AG04449 (cell line): ENCODE data around the gene PEF1.
A peak's percentile ranks its signal among the peaks of the same experiment; 100 is the strongest.
"Not testable (repeated sequence)": the region's sequence is repeated elsewhere in the genome, so short reads cannot be mapped to it uniquely, and the experiment has no call there.

Experiments used
- CTCF ChIA-PET: fragments of 350-600 bp; formaldehyde crosslinking; extraction: SDS; loops from one replicate; lab custom pipeline; 2021; ENCODE audit warnings: antibody characterized with exemption; lab: Yijun Ruan, JAX
- POLR2A ChIA-PET: fragments of 400-600, 350-600 bp; formaldehyde crosslinking; extraction: SDS; loops from one replicate; lab custom pipeline; 2020; ENCODE audit warnings: antibody characterized with exemption, inconsistent platforms; lab: Yijun Ruan, JAX
- DNase-seq: peaks from one replicate; pipeline ENCODE4 v3.0.0-alpha.2; 2010; ENCODE audit warnings: low read depth, low spot score
- H3K4me3 ChIP-seq: 2 replicates; pipeline ENCODE4 v1.5.1; 2011; ENCODE audit warnings: low read depth, mild to moderate bottlenecking, control low read depth, low read length
- TF ChIP-seq, protein P1 (sequence below): IDR thresholded peaks from one replicate; pipeline ENCODE4 v1.5.1; 2011; ENCODE audit warnings: mild to moderate bottlenecking, moderate library complexity, low read length, control low read depth, inconsistent platforms; ENCODE audit not compliant: insufficient read depth; ENCODE audit errors: missing control alignments

PEF1 gene

DNA sequence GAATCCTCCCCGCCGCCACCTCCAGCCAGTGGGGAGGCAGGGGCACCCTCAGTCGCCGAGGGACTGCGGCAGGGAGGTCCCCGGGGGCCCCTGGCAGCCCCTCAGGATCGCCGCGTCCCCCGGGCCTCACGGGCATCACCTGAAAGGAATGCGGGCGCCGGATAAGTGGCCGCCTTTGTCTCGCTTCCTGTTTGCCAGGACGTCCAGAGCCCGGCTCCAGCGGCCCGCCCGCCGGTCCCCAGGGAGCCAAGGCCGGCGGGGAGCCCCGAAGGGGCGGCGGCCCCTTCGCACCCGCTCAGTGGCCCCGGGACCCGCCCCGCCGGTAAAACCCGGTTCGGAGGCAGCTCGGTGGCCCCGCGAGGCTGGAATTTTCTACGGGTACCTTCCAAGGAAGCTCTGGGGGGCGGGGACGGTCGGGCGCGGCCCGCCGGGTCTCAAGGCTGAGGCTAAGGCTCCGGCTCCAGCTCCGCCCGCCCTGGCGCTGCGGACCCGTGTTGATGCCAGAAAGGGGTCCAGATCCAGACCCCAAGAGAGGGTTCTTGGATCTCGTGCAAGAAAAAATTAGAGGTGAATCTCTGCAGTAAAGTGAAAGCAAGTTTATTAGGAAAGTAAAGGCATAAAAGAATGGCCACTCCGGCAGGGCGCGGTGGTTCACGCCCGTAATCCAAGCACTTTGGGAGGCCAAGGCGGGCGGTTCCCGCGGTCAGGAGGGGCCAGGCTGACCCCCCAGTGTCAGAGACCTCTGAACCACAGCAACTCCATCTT is 55.7 kb downstream of the PEF1 start:
- CTCF ChIA-PET = interaction anchor here (1.2 to 15.8 kb wide), 5 partner anchors 8 to 40 kb away, joined by 3 to 327 read pairs (median 24); no protein-coding TSS in a partner anchor

DNA sequence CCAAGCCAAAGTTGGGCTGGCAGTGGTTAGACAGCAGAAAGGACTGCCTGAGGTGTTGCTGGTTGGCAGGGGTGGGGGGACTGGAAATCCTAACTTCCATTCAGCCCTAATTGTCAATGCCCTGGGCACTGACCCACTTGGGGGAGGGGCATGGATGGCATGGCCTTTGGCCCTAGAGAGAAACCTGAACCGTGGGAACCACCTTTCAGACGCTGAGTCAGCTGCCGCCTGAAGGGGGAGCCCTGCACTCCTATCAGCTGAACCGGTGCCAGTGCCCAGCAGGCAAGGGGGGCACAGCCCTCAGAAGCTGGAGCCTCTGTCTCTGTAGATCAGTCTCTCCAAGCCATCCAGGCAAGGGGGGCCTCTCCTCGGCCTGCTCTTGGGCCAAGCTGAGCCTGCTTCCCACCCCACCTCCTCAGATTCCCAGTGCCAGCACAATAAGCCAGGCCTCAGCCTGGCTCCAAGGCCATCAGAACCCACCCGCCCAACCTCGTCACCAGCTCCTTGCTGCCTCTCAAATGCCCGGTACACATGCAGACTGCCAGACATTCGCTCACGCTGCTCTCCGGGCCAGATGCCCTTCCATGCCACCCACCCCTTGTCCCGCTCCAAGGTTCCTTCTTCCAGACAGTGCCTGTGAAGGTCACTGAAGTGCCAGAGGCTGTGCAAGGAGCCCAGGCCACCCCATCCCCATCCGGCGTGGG is 56.8 kb downstream of the PEF1 start:
- POLR2A ChIA-PET = no interaction called here
- CTCF ChIA-PET = interaction anchor here (0.8 to 15.8 kb wide), 8 partner anchors 9 to 201 kb away, joined by 3 to 327 read pairs (median 4); no protein-coding TSS in a partner anchor
- no peak for DNase-seq
- TF ChIP-seq, protein P1, sequence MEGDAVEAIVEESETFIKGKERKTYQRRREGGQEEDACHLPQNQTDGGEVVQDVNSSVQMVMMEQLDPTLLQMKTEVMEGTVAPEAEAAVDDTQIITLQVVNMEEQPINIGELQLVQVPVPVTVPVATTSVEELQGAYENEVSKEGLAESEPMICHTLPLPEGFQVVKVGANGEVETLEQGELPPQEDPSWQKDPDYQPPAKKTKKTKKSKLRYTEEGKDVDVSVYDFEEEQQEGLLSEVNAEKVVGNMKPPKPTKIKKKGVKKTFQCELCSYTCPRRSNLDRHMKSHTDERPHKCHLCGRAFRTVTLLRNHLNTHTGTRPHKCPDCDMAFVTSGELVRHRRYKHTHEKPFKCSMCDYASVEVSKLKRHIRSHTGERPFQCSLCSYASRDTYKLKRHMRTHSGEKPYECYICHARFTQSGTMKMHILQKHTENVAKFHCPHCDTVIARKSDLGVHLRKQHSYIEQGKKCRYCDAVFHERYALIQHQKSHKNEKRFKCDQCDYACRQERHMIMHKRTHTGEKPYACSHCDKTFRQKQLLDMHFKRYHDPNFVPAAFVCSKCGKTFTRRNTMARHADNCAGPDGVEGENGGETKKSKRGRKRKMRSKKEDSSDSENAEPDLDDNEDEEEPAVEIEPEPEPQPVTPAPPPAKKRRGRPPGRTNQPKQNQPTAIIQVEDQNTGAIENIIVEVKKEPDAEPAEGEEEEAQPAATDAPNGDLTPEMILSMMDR = peak; percentile 83
- no peak overlapping the region for H3K4me3 ChIP-seq

More for the DNA sequence above, 55.7 kb downstream of the PEF1 start:
- peak overlapping the region; percentile 25 for H3K4me3 ChIP-seq
- POLR2A ChIA-PET = no interaction called here
- TF ChIP-seq, protein P1 = no peak
- no peak for DNase-seq

DNA sequence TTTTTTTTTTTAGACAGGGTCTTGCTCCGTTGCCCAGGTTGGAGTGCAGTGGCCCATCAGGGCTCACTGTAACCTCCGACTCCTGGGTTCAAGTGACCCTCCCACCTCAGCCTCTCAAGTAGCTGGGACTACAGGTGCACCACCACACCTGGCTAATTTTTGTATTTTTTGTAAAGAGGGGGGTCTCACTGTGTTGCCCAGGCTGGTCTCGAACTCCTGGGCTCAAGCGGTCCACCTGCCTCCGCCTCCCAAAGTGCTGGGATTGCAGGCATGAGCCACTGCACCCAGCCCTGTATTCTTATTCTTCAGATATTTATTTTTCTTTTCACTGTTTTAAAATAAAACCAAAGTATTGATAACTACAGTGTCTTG is 57.4 kb downstream of the PEF1 start:
- CTCF ChIA-PET = interaction anchor here (0.9 to 15.8 kb wide), 7 partner anchors 8 to 129 kb away, joined by 3 to 327 read pairs (median 5); no protein-coding TSS in a partner anchor
- POLR2A ChIA-PET, DNase-seq, H3K4me3 ChIP-seq: not testable (repeated sequence)

DNA sequence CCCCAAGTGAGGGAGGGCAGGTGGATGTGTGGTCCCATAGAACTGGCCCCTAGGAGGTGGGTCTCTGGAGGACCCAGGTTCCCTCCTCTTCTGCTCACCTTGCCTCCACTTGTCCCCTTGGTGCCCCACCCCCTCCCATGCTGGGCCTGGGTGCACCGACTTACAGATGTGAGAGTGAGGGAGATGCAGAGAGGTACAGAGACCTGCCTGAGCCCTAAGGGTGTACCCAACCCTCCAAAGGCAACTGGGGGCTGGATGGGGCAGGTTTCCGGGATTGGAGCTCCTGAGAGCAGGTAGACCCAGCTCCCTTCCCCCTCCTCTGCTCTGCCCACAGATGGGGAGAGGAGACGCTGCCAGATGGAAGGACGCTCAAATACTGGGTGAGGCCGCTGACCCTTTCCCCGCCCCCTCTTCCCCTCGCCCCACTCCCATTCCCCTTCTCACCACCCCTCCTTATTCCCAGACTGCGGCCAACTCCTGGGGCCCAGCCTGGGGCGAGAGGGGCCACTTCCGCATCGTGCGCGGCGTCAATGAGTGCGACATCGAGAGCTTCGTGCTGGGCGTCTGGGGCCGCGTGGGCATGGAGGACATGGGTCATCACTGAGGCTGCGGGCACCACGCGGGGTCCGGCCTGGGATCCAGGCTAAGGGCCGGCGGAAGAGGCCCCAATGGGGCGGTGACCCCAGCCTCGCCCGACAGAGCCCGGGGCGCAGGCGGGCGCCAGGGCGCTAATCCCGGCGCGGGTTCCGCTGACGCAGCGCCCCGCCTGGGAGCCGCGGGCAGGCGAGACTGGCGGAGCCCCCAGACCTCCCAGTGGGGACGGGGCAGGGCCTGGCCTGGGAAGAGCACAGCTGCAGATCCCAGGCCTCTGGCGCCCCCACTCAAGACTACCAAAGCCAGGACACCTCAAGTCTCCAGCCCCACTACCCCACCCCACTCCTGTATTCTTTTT is 58.0 kb downstream of the PEF1 start:
- POLR2A ChIA-PET = no interaction called here
- no peak overlapping the region for H3K4me3 ChIP-seq
- TF ChIP-seq, protein P1 = no peak
- CTCF ChIA-PET = interaction anchor here (1.3 to 15.8 kb wide), 4 partner anchors 8 to 130 kb away, joined by 4 to 327 read pairs (median 14); no protein-coding TSS in a partner anchor
- no peak for DNase-seq

DNA sequence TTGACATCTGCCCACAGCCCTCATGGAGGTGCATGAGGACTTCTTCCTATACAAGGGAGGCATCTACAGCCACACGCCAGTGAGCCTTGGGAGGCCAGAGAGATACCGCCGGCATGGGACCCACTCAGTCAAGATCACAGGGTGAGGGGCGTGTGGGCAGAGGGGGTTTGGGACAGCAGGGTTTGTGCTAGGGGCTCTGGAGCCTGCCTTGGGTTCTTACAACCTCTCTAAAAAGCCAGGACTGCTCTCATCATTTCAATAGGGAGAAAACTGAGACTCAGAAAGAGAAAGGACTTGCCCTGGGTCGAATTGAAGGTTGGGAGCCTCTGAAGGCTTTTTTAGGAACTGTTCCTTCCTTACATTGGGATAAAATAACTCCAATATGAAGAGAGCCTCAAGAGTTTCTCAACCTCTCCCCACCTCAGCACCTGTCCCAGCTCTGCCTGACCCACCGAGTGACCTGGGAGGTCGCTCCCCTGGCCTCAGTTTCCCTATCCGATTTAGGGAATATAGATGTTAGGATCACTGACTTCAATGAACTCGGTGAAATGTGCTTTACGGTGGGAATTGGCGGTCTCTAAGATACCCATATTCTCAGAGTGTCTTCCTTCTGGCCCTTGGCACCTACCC is 58.8 kb downstream of the PEF1 start:
- no peak overlapping the region for H3K4me3 ChIP-seq
- ChIA-PET CTCF (interaction anchor here (0.6 to 15.8 kb wide), 5 partner anchors 7 to 477 kb away, joined by 3 to 327 read pairs (median 13); no protein-coding TSS in a partner anchor), POLR2A (no interaction called here)
- no peak for DNase-seq
- TF ChIP-seq, protein P1 = no peak
